Vagina (tissue), 2 donors: ENCODE measurements around the gene MED8. TPM values are rescaled to one million over a fixed set of nuclear protein-coding genes. Genes with fewer than 3 reads are reported as not detected.

ENCODE experiments used
- DNase-seq, 2 donors: peaks; one replicate each; pipeline ENCODE4 v3.0.0-alpha.2; 2017; ENCODE audit errors: extremely low spot score in 2 of 2
- H3K27ac ChIP-seq: fragments of 200-600 bp; sonication (generic); one replicate; pipeline ENCODE4 v1.5.1; 2019
- H3K27me3 ChIP-seq: fragments of 200-600 bp; sonication (generic); one replicate; pipeline ENCODE4 v1.5.1; 2019
- H3K36me3 ChIP-seq, 2 donors: fragments of 200-600 bp; sonication (generic); one replicate each; pipeline ENCODE4 v1.5.1; 2017 to 2019
- H3K4me1 ChIP-seq: fragments of 200-600 bp; sonication (generic); one replicate; pipeline ENCODE4 v1.5.1; 2019
- H3K4me3 ChIP-seq, 2 donors: fragments of 200-600 bp; sonication (generic); 1 replicate in 1 of 2; 2 replicates in 1 of 2; pipeline ENCODE4 v1.5.1; 2016 to 2019
- H3K9me3 ChIP-seq: fragments of 200-600 bp; sonication (generic); one replicate; pipeline ENCODE4 v1.5.1; 2019
- POLR2A ChIP-seq, 2 donors: fragments of 450-650 bp; IDR thresholded peaks; one replicate each; pipeline ENCODE4 v1.6.1; 2017; ENCODE audit warnings: antibody characterized with exemption in 2 of 2, mild to moderate bottlenecking in 2 of 2, moderate library complexity in 2 of 2
- POLR2AphosphoS5 ChIP-seq, 2 donors: sonication (generic); formaldehyde crosslinking; IDR thresholded peaks; one replicate each; pipeline ENCODE4 v1.9.0; 2017; ENCODE audit warnings: antibody characterized with exemption in 2 of 2, mild to moderate bottlenecking in 2 of 2, low read depth in 1 of 2; ENCODE audit not compliant: insufficient read depth in 1 of 2
- intact Hi-C: fragments of 100-400 bp; cut with DNase I; formaldehyde crosslinking; loops from one replicate; pipeline ENCODE4 v1.15.1; 2023
- total RNA-seq: library from RNA; depleted of rRNA; stranded (reverse); fragments of >200 nt; gene quantifications from one replicate; pipeline ENCODE4 v1.2.3, GENCODE V29; 2016
- TF ChIP-seq, protein P1 (sequence below), 3 experiments: fragments of 450-650 bp in 2 of 3; fragments of 200-600 bp in 1 of 3; sonication (generic) in 1 of 3; IDR thresholded peaks; one replicate each; pipeline ENCODE4 v1.5.1; 2017 to 2019; ENCODE audit warnings: antibody characterized with exemption in 3 of 3, mild to moderate bottlenecking in 2 of 3, moderate library complexity in 2 of 3

The MED8 gene
- total RNA-seq, 1 donor from 2014 or later: 33.6 TPM

DNA sequence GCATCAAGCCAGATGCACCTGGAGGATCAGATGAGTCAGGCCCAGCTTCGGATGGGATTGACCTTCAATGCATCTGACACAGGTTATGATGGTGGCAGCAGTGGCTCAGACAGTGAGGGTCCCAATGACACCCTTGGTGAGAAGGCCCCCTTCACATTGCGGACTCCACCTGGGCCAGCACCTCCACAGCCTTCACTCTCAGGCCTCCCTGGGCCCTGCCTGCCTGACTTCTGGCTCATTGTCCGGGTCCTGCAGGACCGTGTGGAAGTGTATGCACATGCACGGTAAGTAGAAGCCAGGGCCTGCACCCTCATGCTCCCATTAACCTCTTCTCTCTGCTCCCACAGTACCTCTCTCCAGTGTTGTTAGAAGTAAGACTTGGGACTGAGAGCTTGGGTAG lies 43.3 kb upstream of the MED8 start:
- intact Hi-C loops: no loop called here
- H3K27me3 ChIP-seq: no peaks in the 10 kb centered on the region

DNA sequence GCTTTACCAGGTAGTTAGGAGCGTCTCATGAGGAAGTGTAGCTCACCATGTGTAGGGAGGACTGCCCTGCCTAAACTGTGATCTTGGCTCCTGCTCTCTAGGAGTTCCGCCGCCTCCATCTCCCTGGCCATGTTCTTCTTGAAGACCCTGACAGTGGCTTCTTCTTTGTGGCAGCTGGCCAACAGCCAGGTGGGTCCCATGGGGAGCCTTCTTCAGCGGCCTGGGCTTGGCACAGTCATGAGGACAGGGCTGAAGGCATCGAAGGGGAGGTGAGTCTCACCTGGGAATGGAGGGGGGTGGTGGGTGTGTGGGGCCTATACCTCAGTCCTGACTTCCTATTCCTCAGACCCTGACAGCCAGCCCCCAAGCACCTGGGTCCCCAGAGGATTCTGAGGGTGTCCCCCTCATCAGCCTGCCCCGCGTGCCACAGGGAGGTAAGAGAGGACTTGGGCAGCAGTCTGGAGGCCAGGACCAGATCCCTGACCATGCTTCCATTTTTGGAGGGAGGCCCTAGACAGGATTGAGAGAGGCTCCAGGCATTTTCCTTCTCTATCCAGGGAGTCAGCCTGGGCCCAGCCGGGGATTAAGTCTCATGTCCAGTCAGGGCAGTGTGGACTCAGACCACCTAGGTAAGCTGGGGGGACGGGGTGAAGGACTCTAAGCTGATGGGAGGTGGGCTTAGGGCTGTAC lies 42.7 kb upstream of the MED8 start:
- DNase-seq: no peak
- peaks cover 0 to 76% of the 10 kb centered on the region in 2 donors for H3K36me3 ChIP-seq
- intact Hi-C loops: no loop called here

More for the DNA sequence above, 43.3 kb upstream of the MED8 start:
- TF ChIP-seq, protein P1, sequence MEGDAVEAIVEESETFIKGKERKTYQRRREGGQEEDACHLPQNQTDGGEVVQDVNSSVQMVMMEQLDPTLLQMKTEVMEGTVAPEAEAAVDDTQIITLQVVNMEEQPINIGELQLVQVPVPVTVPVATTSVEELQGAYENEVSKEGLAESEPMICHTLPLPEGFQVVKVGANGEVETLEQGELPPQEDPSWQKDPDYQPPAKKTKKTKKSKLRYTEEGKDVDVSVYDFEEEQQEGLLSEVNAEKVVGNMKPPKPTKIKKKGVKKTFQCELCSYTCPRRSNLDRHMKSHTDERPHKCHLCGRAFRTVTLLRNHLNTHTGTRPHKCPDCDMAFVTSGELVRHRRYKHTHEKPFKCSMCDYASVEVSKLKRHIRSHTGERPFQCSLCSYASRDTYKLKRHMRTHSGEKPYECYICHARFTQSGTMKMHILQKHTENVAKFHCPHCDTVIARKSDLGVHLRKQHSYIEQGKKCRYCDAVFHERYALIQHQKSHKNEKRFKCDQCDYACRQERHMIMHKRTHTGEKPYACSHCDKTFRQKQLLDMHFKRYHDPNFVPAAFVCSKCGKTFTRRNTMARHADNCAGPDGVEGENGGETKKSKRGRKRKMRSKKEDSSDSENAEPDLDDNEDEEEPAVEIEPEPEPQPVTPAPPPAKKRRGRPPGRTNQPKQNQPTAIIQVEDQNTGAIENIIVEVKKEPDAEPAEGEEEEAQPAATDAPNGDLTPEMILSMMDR (IDR thresholded peaks at IDR 0.05): no peak
- TF ChIP-seq POLR2A (IDR thresholded peaks at IDR 0.05) (no peak), POLR2AphosphoS5 (IDR thresholded peaks at IDR 0.05; ENCODE audit: insufficient read depth in 1 of 2, low read depth in 1 of 2) (no peak)
- no peak for DNase-seq
- Histone ChIP-seq H3K27ac (no peak overlapping the region), H3K4me1 (peaks cover 8% of the 10 kb centered on the region), H3K36me3 (peaks cover 0 to 73% of the 10 kb centered on the region in 2 donors), H3K4me3 (no peak overlapping the region), H3K9me3 (no peaks in the 10 kb centered on the region)

DNA sequence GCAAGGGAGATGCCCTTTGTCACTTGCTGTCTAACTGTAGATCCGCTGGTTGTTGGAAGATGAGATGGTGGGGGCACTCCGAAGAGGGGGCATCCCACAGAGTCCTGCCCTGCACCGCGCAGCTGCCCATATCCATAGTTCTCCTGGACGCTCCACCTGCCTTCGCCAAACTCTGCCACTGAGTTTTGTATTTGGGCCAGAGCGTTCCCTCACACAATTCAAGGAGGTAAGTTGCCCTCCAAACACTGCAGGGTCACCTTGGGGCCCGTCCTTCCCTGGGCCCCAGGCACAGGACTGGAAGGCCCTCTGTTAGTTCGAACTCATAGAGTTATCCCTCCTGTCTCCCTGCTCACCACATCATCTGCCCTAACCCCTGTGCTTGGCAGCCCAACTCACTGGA lies 42.1 kb upstream of the MED8 start:
- no peak for DNase-seq
- TF ChIP-seq POLR2A (IDR thresholded peaks at IDR 0.05): no peak
- TF ChIP-seq, protein P1 (IDR thresholded peaks at IDR 0.05): no peak
- no peak for TF ChIP-seq POLR2AphosphoS5 (IDR thresholded peaks at IDR 0.05; ENCODE audit: insufficient read depth in 1 of 2, low read depth in 1 of 2)
- peaks cover 0 to 80% of the 10 kb centered on the region in 2 donors for H3K36me3 ChIP-seq

More for the DNA sequence above, 42.7 kb upstream of the MED8 start:
- Histone ChIP-seq H3K9me3 (no peaks in the 10 kb centered on the region), H3K4me1 (peaks cover 8% of the 10 kb centered on the region), H3K27ac (no peak overlapping the region), H3K4me3 (no peak overlapping the region), H3K27me3 (no peaks in the 10 kb centered on the region)
- TF ChIP-seq, protein P1 (IDR thresholded peaks at IDR 0.05): no peak
- TF ChIP-seq POLR2A (IDR thresholded peaks at IDR 0.05) (no peak), POLR2AphosphoS5 (IDR thresholded peaks at IDR 0.05; ENCODE audit: insufficient read depth in 1 of 2, low read depth in 1 of 2) (no peak)

DNA sequence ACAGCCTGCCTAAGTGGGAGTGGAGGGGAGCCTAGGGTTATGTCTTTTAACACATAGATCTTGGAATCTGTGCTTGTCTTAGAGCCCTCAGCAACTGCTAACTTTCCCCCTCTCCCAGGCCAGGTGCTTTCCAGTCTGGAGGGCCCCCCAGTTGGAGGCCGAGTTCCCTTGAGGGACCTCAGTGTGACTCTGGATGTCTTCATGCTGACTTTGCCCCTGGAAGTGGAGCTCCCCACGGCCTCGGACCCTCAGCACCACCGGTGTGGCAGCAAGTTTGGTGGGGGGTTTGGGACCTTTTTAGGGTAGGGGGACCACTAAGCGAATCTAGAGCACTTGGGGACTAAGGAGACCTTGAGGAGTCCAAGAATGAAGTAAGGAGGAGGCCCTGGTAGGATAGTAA lies 41.2 kb upstream of the MED8 start:
- Histone ChIP-seq H3K36me3 (peaks cover 0 to 88% of the 10 kb centered on the region in 2 donors), H3K4me3 (no peak overlapping the region), H3K27me3 (no peaks in the 10 kb centered on the region), H3K4me1 (peaks cover 8% of the 10 kb centered on the region), H3K27ac (no peak overlapping the region), H3K9me3 (no peaks in the 10 kb centered on the region)
- no peak for DNase-seq
- TF ChIP-seq POLR2A (IDR thresholded peaks at IDR 0.05): no peak
- TF ChIP-seq, protein P1 (IDR thresholded peaks at IDR 0.05): no peak
- no peak for TF ChIP-seq POLR2AphosphoS5 (IDR thresholded peaks at IDR 0.05; ENCODE audit: insufficient read depth in 1 of 2, low read depth in 1 of 2)
- intact Hi-C loops: no loop called here

More for the DNA sequence above, 42.1 kb upstream of the MED8 start:
- Histone ChIP-seq H3K27ac (no peak overlapping the region), H3K4me1 (peaks cover 8% of the 10 kb centered on the region), H3K27me3 (no peaks in the 10 kb centered on the region), H3K4me3 (no peak overlapping the region), H3K9me3 (no peaks in the 10 kb centered on the region)
- intact Hi-C loops: no loop called here

DNA sequence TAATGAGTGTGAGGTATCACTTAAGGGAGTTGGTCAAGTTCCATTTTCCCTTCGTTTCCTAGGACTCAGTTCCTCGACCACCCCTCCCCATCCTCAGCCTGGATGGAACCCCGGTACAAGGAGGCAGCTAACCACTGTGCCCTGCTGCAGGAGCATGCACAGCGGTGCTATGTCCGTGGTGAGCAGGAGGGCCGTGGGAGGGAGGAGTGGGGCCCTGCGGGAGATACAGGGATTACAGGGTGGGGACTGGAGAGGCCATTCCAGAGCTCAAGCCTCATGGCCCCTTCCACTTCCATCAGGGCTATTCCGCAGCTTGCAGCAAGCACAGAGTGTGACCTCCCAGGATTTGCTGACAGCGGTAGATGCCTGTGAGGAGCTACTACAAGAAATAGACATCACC lies 38.3 kb upstream of the MED8 start:
- intact Hi-C loops: no loop called here
- Histone ChIP-seq H3K27ac (no peak overlapping the region), H3K27me3 (no peaks in the 10 kb centered on the region), H3K9me3 (no peaks in the 10 kb centered on the region), H3K36me3 (peaks cover 0 to 90% of the 10 kb centered on the region in 2 donors), H3K4me3 (no peak overlapping the region), H3K4me1 (no peaks in the 10 kb centered on the region)
- TF ChIP-seq POLR2AphosphoS5 (IDR thresholded peaks at IDR 0.05; ENCODE audit: insufficient read depth in 1 of 2, low read depth in 1 of 2) (no peak), POLR2A (IDR thresholded peaks at IDR 0.05) (no peak)
- TF ChIP-seq, protein P1 (IDR thresholded peaks at IDR 0.05): no peak
- no peak for DNase-seq
